Right lobe of liver (tissue), 6 donors: ENCODE data around the gene PCLAF. TPM values are rescaled to one million over a fixed set of nuclear protein-coding genes. Genes with fewer than 3 reads are reported as not detected.
"Not testable (repeated sequence)": the region's sequence is repeated elsewhere in the genome, so short reads cannot be mapped to it uniquely, and the experiment has no call there.

Experiments
- ATAC-seq, 4 donors: fragments of 200-7000 bp; cut with Tn5 transposase; one replicate each; pipeline ENCODE4 v1.9.1; 2020; ENCODE audit warnings: mild to moderate bottlenecking in 4 of 4, moderate library complexity in 4 of 4
- DNase-seq, 3 donors: peaks; one replicate each; pipeline ENCODE4 v3.0.0-alpha.2; 2020
- H3K27ac ChIP-seq, 3 donors: fragments of 200-600 bp; one replicate each; pipeline ENCODE4 v1.8.0; 2022
- H3K27me3 ChIP-seq, 2 donors: fragments of 200-600 bp; one replicate each; pipeline ENCODE4 v1.8.0; 2022
- H3K36me3 ChIP-seq, 4 donors: fragments of 200-600 bp; sonication (generic) in 1 of 4; one replicate each; pipeline versions ENCODE4 v1.5.1 to v1.8.0; 2017 to 2022; ENCODE audit warnings: control low read depth in 1 of 4
- H3K4me1 ChIP-seq, 4 donors: fragments of 200-600 bp; sonication (generic) in 1 of 4; one replicate each; pipeline versions ENCODE4 v1.5.1 to v1.8.0; 2017 to 2022; ENCODE audit warnings: control low read depth in 1 of 4
- H3K4me3 ChIP-seq, 3 donors: fragments of 200-600 bp; one replicate each; pipeline ENCODE4 v1.8.0; 2022
- H3K9me3 ChIP-seq, 4 donors: fragments of 200-600 bp; sonication (generic) in 1 of 4; one replicate each; pipeline versions ENCODE4 v1.5.1 to v1.8.0; 2017 to 2022; ENCODE audit warnings: control low read depth in 1 of 4
- POLR2A ChIP-seq: fragments of 450-650 bp; IDR thresholded peaks from one replicate; pipeline ENCODE4 v1.6.1; 2017; ENCODE audit warnings: antibody characterized with exemption, mild to moderate bottlenecking
- WGBS: methylation state at CpG from one replicate; pipeline ENCODE4 v1.1.6; 2018; ENCODE audit warnings: low coverage, low lambda C conversion rate; ENCODE audit not compliant: insufficient coverage; ENCODE audit errors: missing lambda C conversion rate; 5-methylcytosine and 5-hydroxymethylcytosine counted together
- intact Hi-C, 2 donors: fragments of 100-400 bp; cut with DNase I; formaldehyde crosslinking; loops; one replicate each; pipeline versions ENCODE4 v1.11.2 to v1.14.1; 2022
- total RNA-seq, 6 experiments: library from RNA; depleted of rRNA in 2 of 6; stranded (reverse); fragments of >200 nt in 2 of 6; fragmentation: NEBNext Ultra II Directional in 3 of 6; extraction: Animal tissue kit (Norgen Biotek cat#: 25700) in 3 of 6; gene quantifications; one replicate each; pipeline versions ENCODE4 v1.1.0 to v1.2.4, GENCODE V29; 2016 to 2023
- TF ChIP-seq, protein P1 (sequence below), 4 donors: fragments of 200-600 bp in 3 of 4; fragments of 450-650 bp in 1 of 4; IDR thresholded peaks; one replicate each; pipeline versions ENCODE4 v1.5.1 to v1.8.0; 2016 to 2022; ENCODE audit warnings: antibody characterized with exemption in 4 of 4, mild to moderate bottlenecking in 2 of 4
- donor health status: DM: no; HTN: yes; CAD: no.
- donor health status: DM: no; HTN: no; CAD: no.
- donor health status: DM: no; HTN: no; CAD: no.
- donor health status: DM: no; HTN: yes; CAD: no.
- donor health status: DM: no; HTN: yes; CAD: no.

PCLAF gene
- total RNA-seq, 6 experiments from 2014 or later = 0.60 to 5.6 (median 2.1) TPM

- ATAC-seq (no peak), DNase-seq (no peak)
- H3K36me3 ChIP-seq = no peaks in the 10 kb centered on the region
- no peak overlapping the region for H3K27ac ChIP-seq
- WGBS = 92% methylated on average over 6 of the region's 7 CpGs
- intact Hi-C loops = no loop called here
- H3K4me1 ChIP-seq = peaks cover 0 to 16% (median 0%) of the 10 kb centered on the region in 4 donors
- H3K9me3 ChIP-seq = no peaks in the 10 kb centered on the region
- no peak overlapping the region for H3K4me3 ChIP-seq
- no peaks in the 10 kb centered on the region for H3K27me3 ChIP-seq
- TF ChIP-seq, protein P1, sequence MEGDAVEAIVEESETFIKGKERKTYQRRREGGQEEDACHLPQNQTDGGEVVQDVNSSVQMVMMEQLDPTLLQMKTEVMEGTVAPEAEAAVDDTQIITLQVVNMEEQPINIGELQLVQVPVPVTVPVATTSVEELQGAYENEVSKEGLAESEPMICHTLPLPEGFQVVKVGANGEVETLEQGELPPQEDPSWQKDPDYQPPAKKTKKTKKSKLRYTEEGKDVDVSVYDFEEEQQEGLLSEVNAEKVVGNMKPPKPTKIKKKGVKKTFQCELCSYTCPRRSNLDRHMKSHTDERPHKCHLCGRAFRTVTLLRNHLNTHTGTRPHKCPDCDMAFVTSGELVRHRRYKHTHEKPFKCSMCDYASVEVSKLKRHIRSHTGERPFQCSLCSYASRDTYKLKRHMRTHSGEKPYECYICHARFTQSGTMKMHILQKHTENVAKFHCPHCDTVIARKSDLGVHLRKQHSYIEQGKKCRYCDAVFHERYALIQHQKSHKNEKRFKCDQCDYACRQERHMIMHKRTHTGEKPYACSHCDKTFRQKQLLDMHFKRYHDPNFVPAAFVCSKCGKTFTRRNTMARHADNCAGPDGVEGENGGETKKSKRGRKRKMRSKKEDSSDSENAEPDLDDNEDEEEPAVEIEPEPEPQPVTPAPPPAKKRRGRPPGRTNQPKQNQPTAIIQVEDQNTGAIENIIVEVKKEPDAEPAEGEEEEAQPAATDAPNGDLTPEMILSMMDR (IDR thresholded peaks at IDR 0.05) = no peak
- no peak for TF ChIP-seq POLR2A
These were observed 5.0 kb upstream of the PCLAF start for GRCh38 chr15:64386291-64386690.

- intact Hi-C loops = no loop called here
- Histone ChIP-seq H3K27me3 (no peaks in the 10 kb centered on the region), H3K4me3 (no peak overlapping the region), H3K4me1 (peaks cover 0 to 17% (median 3%) of the 10 kb centered on the region in 4 donors), H3K36me3 (no peaks in the 10 kb centered on the region), H3K9me3 (no peaks in the 10 kb centered on the region), H3K27ac (no peak overlapping the region)
- TF ChIP-seq, protein P1 (IDR thresholded peaks at IDR 0.05) = no peak
- no peak for TF ChIP-seq POLR2A
- ATAC-seq = no peak
- DNase-seq = no peak
- WGBS = 72% methylated on average over 2 of the region's 2 CpGs
These were observed 2.5 kb upstream of the PCLAF start for GRCh38 chr15:64383760-64384159.

DNA sequence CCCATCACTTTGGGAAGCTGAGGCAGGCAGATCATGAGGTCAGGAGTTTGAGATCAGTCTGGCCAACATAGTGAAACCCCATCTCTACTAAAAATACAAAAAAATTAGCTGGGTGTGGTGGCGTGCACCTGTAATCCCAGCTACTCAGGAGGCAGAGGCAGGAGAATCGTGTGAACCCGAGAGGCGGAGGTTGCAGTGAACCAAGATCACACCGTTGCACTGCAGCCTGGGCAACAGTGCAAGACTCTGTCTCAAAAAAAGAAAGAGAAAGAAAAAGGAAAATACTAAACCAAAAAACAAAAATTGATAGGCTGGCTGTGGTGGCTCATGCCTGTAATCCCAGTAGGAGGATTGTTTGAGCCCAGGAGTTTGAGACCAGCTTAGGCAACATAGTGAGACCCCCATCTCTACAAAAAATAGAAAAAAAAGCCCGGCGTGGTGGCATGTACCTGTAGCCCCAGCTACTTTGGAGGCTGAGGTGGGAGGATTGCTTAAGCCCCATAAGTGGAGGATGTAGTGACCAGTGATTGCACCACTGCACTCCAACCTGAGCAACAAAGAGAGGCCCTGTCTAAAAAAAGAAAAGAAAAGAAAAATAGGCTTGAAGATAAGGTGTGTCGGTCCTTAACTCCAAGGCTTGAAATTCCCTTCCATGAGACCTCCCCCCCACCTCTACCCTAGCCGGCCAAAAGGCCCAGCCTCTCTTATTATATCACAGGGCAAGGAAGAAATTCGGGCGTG is 941 bp downstream of the PCLAF start:
- WGBS = 59% methylated on average over 11 of the region's 11 CpGs
- DNase-seq, ATAC-seq, H3K4me3 ChIP-seq, intact Hi-C loops, H3K27ac ChIP-seq, H3K36me3 ChIP-seq, H3K27me3 ChIP-seq, H3K9me3 ChIP-seq: not testable (repeated sequence)
- H3K4me1 ChIP-seq = peaks cover 0 to 11% (median 3%) of the 10 kb centered on the region in 4 donors

- H3K36me3 ChIP-seq = no peaks in the 10 kb centered on the region
- no peaks in the 10 kb centered on the region for H3K9me3 ChIP-seq
- no peak overlapping the region for H3K27ac ChIP-seq
- peaks cover 0 to 11% (median 3%) of the 10 kb centered on the region in 4 donors for H3K4me1 ChIP-seq
- no peaks in the 10 kb centered on the region for H3K27me3 ChIP-seq
- no peak overlapping the region for H3K4me3 ChIP-seq
- TF ChIP-seq, protein P1 (IDR thresholded peaks at IDR 0.05) = no peak
- no peak for TF ChIP-seq POLR2A
- intact Hi-C loops = no loop called here
- DNase-seq = no peak
- WGBS = 76% methylated on average over 9 of the region's 9 CpGs
- no peak for ATAC-seq
These were observed 1.9 kb downstream of the PCLAF start for GRCh38 chr15:64379216-64379960.

DNA sequence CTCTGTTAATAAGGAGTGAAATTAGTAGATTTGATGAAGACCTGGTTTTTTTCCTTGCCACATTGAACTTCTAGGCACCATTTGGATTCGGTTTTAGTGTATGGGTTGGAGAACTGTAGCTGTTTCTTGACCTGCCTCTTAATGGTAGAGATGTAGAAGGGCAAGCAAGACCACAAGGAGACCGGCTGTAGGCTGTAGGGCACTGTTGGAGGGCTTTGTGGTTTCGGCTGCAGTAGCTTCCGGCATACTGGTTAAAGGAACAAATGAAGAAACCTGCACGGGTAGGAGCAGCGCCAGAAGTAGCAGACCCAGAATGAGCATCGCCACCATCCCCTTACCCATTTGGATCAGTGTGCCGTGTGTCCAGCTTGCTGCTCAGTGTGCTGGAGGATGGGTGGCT is 7.9 kb downstream of the PCLAF start:
- Histone ChIP-seq H3K9me3 (no peaks in the 10 kb centered on the region), H3K27me3 (no peaks in the 10 kb centered on the region), H3K4me1 (no peaks in the 10 kb centered on the region), H3K4me3 (no peak overlapping the region), H3K36me3 (no peaks in the 10 kb centered on the region), H3K27ac (no peak overlapping the region)
- intact Hi-C loops = no loop called here
- DNase-seq = no peak
- no peak for ATAC-seq
- no peak for TF ChIP-seq POLR2A
- TF ChIP-seq, protein P1 (IDR thresholded peaks at IDR 0.05) = no peak
- 96% methylated on average over 6 of the region's 8 CpGs for WGBS

GRCh38 chr15:64371383-64371782 is 9.9 kb downstream of the PCLAF start:
- H3K36me3 ChIP-seq, H3K4me3 ChIP-seq, intact Hi-C loops, H3K4me1 ChIP-seq, DNase-seq, H3K27me3 ChIP-seq, ATAC-seq, H3K27ac ChIP-seq, H3K9me3 ChIP-seq: not testable (repeated sequence)
- 91% methylated on average over 5 of the region's 8 CpGs for WGBS
